IgD-negative memory B cell (primary cell): ENCODE measurements around the gene CKAP4. TPM values are rescaled to one million over a fixed set of nuclear protein-coding genes. Genes with fewer than 3 reads are reported as not detected.
A peak's percentile ranks its signal among the peaks of the same experiment; 100 is the strongest.

ENCODE experiments used
- H3K27ac Mint-ChIP-seq, 3 donors: one replicate each; pipeline ENCODE4 v1.8.0; 2020 to 2022; ENCODE audit warnings: mild to moderate bottlenecking in 3 of 3, mixed read lengths in 3 of 3, moderate library complexity in 1 of 3
- H3K27me3 Mint-ChIP-seq: one replicate; pipeline ENCODE4 v1.8.0; 2021; ENCODE audit warnings: mixed read lengths
- H3K36me3 Mint-ChIP-seq: one replicate; pipeline ENCODE4 v1.8.0; 2020; ENCODE audit warnings: mild to moderate bottlenecking, mixed read lengths
- H3K4me1 Mint-ChIP-seq, 3 donors: one replicate each; pipeline ENCODE4 v1.8.0; 2020 to 2022; ENCODE audit warnings: mixed read lengths in 3 of 3, mild to moderate bottlenecking in 1 of 3
- H3K4me3 Mint-ChIP-seq, 4 donors: one replicate each; pipeline ENCODE4 v1.8.0; 2020 to 2022; ENCODE audit warnings: mild to moderate bottlenecking in 4 of 4, mixed read lengths in 4 of 4, moderate library complexity in 3 of 4
- H3K9me3 Mint-ChIP-seq, 3 donors: one replicate each; pipeline ENCODE4 v1.8.0; 2020 to 2021; ENCODE audit warnings: mixed read lengths in 3 of 3, mild to moderate bottlenecking in 1 of 3
- polyA plus RNA-seq: library from polyadenylated mRNA; unstranded; fragments of 300-500 nt; fragmentation: Illumina TruSeq; gene quantifications from one replicate; pipeline ENCODE4 v1.2.3, GENCODE V29; 2021

The CKAP4 gene
- polyA plus RNA-seq, 1 donor from 2014 or later = 18.8 TPM

DNA sequence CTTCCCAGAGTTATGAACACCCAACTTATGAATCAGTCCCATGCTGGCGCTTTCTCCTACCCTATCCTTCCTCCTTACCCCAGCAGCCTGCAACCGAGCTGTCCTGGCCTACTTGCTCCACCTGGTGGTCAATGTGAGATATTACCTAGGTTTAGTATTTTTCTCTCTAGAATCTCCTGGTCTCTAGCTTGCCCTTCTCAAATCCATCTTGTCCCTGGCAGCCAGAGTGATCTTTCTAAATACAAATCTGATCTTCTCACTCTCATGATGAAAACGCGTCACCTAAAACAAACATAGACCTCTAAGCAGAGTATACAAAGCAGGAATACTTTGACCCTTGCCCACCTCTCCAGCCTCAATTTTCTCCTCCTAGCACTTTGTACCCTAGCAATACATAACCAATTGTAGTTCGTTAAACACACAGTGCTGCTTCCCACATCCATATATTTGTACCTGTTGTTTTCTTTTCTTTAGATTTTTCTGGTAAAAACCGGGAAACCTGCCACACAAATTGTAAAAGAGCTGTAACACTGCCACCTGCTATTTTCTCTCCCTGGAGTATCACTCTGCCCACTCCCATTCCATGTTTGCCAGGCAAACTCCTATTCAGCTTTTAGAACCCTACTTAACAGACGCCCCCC, 34.8 kb upstream of the CKAP4 start:
- Mint-ChIP-seq H3K36me3 (peaks cover 2% of the 10 kb centered on the region), H3K27ac (peak overlapping the region in 1 of 3 donors; percentile 13), H3K27me3 (peaks cover 12% of the 10 kb centered on the region)

DNA sequence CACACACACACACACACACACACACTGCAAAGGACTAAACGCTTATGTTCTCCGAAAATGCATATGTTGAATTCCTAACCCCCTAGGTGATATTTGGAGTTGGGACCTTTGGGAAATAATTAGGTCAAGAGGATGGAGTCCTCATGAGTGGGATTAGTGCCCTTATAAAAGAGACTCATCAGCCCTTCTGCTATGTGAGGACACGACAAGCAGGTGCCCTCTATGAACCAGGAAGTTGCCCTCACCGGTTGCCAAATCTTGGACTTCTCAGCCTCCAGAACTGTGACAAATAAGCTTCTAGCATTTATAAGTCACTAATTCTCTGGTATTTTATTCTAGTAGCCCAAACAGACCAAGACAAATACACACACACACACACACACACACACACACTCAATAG, 34.0 kb upstream of the CKAP4 start:
- H3K27ac Mint-ChIP-seq = no peak overlapping the region
- peaks cover 19 to 36% (median 21%) of the 10 kb centered on the region in 3 donors for H3K4me1 Mint-ChIP-seq
- H3K27me3 Mint-ChIP-seq = peaks cover 12% of the 10 kb centered on the region
- H3K9me3 Mint-ChIP-seq = peaks cover 2 to 4% (median 3%) of the 10 kb centered on the region in 3 donors
- peaks cover 2% of the 10 kb centered on the region for H3K36me3 Mint-ChIP-seq
- no peak overlapping the region for H3K4me3 Mint-ChIP-seq

More for the DNA sequence above, 34.8 kb upstream of the CKAP4 start:
- Mint-ChIP-seq H3K4me3 (no peak overlapping the region), H3K4me1 (peaks cover 19 to 32% (median 23%) of the 10 kb centered on the region in 3 donors), H3K9me3 (peaks cover 2 to 4% (median 3%) of the 10 kb centered on the region in 3 donors)

DNA sequence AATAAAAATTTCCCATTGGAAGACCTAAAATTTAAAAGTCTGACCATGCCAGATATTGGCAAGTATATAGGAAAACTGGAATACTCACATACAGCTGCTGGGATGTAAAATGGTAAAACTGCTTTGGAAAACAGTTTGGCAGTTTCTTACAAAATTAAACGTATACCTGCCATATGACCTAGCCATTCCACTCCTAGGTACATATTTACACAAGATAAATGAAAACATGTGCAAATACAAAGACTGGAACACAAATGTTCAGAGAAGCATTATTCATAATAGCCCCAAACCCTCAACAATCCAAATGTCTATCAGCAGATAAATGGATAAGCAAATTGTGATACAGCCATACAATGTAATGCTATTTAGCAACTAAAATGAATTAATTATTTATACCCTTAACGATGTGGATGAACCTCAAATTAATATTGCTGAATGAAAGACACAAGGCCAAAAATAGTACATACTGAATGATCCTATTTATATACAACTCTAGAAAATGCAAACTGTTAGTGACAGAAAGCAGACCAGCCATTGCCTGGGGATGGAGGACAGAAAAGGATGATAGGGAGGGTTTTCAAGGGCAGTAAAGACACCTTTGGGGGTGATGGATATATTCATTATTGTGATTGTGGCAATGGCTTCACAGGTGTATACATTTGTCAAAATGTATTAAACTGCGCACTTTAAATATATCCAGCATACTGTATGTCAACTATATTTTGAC, 33.4 kb upstream of the CKAP4 start:
- H3K4me1 Mint-ChIP-seq = peaks cover 20 to 38% (median 23%) of the 10 kb centered on the region in 3 donors
- H3K4me3 Mint-ChIP-seq = no peak overlapping the region
- H3K9me3 Mint-ChIP-seq = peaks cover 2 to 4% (median 3%) of the 10 kb centered on the region in 3 donors
- peaks cover 2% of the 10 kb centered on the region for H3K36me3 Mint-ChIP-seq
- no peak overlapping the region for H3K27ac Mint-ChIP-seq
- H3K27me3 Mint-ChIP-seq = peaks cover 12% of the 10 kb centered on the region

DNA sequence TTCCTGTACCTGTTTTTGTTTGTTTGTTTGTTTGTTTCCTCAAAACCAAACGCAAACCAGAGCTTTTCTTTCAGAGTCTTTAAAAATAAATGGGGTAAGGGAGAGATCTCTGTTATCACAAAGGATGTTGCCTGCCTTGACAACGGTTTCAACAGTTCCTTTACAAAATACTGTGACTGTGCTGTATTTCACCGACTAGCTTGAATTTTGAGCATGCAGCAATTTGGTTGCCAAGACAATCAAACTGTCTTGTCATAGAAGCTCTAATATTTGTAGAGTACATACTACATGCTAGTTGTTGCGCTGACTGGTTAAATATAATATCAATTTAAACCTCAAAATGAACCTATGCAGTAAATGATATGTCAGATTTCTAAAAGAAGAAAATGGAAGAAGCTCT, 32.3 kb upstream of the CKAP4 start:
- Mint-ChIP-seq H3K27me3 (peaks cover 8% of the 10 kb centered on the region), H3K4me1 (peaks cover 20 to 38% (median 23%) of the 10 kb centered on the region in 3 donors), H3K36me3 (peaks cover 2% of the 10 kb centered on the region), H3K9me3 (peaks cover 2 to 4% (median 3%) of the 10 kb centered on the region in 3 donors), H3K4me3 (no peak overlapping the region), H3K27ac (no peak overlapping the region)

DNA sequence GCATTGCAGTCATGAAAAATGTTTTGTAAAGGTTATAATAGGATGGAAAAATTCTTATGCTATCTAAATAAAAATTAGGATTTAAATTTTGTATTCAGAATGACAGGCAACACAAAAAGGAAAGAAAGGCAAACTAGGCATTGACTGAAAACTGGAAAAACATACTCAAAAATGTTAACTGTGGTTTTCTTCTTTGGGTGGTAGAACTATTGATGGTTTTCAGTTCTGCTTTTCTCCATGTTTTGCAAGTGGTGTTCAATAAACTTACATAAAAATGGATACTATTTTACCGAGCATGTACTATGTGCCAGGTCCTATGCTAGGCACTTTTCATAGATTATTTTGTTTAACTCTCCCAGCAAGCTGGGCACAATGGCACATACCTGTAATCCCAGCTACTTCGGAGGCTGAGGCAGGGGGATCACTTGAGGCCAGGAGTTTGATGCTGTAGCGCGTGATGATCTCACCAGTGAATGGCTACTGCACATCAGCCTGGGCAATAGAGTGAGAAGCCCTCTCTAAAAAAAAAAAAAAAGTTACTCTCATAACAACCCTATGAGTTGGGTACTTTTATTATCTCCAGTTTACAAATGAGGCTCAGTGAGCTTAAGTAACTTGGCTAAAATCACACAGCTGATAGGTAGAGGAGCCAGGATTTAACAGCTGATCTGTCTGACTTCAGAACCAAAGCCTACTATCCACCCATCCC, 28.4 kb upstream of the CKAP4 start:
- H3K9me3 Mint-ChIP-seq = no peaks in the 10 kb centered on the region
- H3K4me3 Mint-ChIP-seq = peak overlapping the region; percentile 65 to 82 (median 70)
- peaks cover 1% of the 10 kb centered on the region for H3K36me3 Mint-ChIP-seq
- peaks cover 21 to 37% (median 30%) of the 10 kb centered on the region in 3 donors for H3K4me1 Mint-ChIP-seq
- peak overlapping the region in 2 of 3 donors; percentile 51 to 90 for H3K27ac Mint-ChIP-seq
- no peaks in the 10 kb centered on the region for H3K27me3 Mint-ChIP-seq

DNA sequence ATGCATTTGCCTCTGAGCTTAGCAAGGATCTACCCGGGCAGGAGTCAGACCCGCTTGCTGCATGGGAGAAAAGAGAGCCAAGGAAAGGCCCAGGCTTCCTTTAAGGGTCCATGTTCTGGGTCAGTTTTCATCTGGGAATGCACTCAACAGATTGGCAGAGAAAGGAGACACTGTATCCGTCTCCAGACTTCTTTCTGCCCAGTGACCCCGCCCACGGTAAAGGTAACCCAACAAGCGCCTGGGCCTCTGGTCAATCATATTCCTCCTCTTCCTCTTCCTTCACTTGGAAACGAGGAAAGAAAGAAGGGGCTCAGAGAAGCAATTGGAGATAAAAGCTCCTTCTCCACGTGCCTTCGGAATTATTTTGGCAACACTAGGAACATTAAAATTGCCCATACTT, 27.6 kb upstream of the CKAP4 start:
- H3K27me3 Mint-ChIP-seq = peaks cover 3% of the 10 kb centered on the region
- peak overlapping the region in 2 of 4 donors; percentile 82 to 85 for H3K4me3 Mint-ChIP-seq
- H3K9me3 Mint-ChIP-seq = no peaks in the 10 kb centered on the region
- peaks cover 21 to 37% (median 30%) of the 10 kb centered on the region in 3 donors for H3K4me1 Mint-ChIP-seq
- H3K27ac Mint-ChIP-seq = no peak overlapping the region
- peaks cover 1% of the 10 kb centered on the region for H3K36me3 Mint-ChIP-seq

DNA sequence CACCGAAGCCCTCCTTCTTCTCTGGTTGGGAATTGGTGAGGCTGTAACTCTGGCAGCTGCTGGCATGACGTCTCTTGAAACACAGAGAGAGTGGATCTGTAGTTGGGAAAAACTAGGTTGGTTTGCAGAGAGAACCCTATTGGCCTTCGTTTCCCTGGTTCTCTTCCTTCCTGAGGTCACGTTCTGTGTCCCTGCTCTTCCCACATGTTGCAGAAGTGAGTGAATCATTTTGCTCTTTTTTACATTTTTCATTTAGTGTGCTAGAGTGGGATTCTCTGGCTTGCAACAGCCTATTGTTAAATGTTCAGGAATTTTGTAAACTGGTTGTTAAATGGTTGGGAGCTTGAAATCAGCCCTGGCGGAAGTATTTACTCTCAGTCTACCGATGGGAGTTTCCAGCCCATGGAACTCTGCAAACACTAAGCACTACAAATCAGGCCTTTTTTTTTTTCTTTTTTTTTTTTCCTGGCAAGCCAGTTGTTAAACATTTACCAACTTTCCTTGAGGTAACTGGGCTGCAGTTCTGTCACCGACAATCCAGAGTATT, 26.8 kb upstream of the CKAP4 start:
- Mint-ChIP-seq H3K36me3 (peaks cover 1% of the 10 kb centered on the region), H3K27me3 (peaks cover 3% of the 10 kb centered on the region), H3K4me3 (peak overlapping the region in 1 of 4 donors; percentile 85), H3K27ac (no peak overlapping the region), H3K9me3 (no peaks in the 10 kb centered on the region), H3K4me1 (peaks cover 21 to 37% (median 30%) of the 10 kb centered on the region in 3 donors)

DNA sequence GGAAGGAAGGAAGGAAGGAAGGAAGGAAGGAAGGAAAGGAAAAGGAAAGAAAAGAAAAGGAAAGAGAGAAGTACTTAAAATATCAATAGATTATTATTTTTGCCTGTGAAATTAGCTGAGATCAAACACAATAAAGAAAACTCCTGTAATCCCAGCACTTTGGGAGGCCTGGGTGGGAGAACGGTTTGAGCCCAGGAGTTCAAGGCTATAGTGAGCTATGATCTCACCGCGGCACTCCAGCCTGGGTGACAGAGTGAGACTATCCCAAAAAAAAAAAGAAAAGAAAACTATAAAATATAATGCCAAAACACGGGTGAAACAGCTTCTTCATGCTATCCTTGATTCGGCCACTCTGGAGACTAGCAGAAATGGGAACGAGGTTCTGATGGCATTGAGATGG, 26.2 kb upstream of the CKAP4 start:
- H3K27me3 Mint-ChIP-seq = peaks cover 4% of the 10 kb centered on the region
- H3K4me3 Mint-ChIP-seq = no peak overlapping the region
- peaks cover 1% of the 10 kb centered on the region for H3K36me3 Mint-ChIP-seq
- H3K9me3 Mint-ChIP-seq = no peaks in the 10 kb centered on the region
- no peak overlapping the region for H3K27ac Mint-ChIP-seq
- peaks cover 21 to 37% (median 30%) of the 10 kb centered on the region in 3 donors for H3K4me1 Mint-ChIP-seq

DNA sequence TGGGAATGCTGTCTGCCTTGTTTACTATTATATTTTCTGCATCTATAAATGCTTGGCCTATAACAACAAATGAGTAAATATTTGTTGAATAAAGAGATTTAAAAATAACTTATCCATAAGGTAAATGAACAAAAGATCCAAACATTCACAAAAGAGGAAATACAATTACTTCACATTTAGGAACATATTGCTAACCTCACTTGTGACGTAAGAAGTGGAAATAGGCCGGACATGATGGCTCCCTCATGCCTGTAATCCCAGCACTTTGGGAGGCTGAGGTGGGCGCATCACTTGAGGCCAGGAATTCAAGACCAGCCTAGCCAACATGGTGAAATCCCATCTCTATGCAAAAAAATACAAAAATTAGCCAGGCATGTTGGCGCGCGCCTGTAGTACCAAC, 25.7 kb upstream of the CKAP4 start:
- Mint-ChIP-seq H3K36me3 (peaks cover 1% of the 10 kb centered on the region), H3K4me1 (peaks cover 21 to 37% (median 30%) of the 10 kb centered on the region in 3 donors), H3K9me3 (no peaks in the 10 kb centered on the region), H3K27me3 (peaks cover 4% of the 10 kb centered on the region), H3K4me3 (no peak overlapping the region), H3K27ac (no peak overlapping the region)

DNA sequence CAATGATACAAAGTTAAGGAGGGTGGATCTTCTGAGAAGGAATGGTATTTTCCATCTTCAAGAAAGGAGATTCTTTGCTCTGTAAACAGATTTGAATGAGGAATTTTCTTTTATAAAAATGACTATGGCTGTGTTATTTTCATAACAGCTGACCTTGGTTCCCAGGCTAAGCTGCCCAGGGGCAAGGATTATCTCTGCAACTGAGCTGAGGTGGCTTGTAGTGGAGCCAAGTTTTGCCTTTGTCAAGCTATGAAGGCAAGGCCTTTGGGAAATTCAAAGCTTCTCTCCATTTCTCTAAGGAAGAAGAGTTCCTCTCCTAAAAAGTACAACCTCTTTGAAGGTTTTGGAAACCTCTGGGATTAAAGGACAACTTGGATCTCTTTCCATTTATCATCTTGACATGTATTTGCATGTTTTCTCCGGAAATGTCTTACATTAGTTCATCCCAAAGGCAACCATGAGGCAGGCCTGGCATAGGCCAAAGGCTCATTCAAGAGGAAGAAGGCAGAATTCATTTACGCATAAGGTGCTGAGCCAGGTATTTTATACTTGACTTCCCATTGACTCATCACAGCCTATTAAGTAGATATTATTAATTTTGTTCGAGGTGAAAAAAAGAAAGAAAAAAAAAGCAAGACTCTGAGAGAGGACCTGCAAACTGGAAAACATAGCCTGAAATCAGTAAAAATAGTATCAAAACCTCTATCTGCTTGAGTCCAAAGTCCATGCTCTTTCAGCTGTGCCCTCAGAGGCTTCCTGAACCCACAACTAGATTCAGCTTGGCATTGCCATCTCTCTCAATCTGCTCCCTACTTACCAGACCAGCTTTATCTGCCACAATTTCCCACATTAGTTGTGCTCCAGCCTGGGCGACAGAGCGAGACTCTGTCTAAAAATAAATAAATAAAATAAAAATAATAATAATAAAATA, 24.0 kb upstream of the CKAP4 start:
- Mint-ChIP-seq H3K27me3 (peaks cover 7% of the 10 kb centered on the region), H3K4me3 (no peak overlapping the region), H3K9me3 (no peaks in the 10 kb centered on the region), H3K36me3 (peaks cover 4% of the 10 kb centered on the region), H3K4me1 (peaks cover 14 to 29% (median 19%) of the 10 kb centered on the region in 3 donors), H3K27ac (no peak overlapping the region)

DNA sequence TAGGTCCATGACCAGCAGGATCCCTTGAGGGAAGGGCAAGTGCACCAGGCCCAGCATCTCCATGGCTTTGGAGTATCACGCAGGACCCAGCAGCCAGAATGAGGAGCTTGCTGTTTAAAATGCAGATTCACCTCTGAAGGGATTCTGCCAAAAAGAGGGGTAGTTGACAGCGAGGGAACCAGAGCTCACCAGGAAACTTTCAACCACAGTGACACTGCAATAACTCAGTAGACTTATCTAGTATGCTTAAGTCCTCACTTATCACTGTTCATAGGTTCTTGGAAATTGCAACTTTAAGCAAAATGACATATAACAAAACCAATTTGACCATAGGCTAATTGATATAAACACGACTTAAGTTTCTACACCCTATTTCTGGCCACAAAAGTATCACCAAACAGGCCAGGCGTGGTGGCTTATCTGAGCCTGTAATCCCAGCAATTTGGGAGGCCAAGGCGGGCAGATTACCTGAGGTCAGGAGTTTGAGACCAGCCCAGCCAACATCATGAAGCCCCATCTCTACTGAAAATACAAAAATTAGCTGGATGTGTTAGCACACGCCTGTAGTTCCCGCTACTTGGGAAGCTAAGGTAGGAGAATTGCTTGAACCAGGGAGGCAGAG, 21.4 kb upstream of the CKAP4 start:
- H3K9me3 Mint-ChIP-seq = no peaks in the 10 kb centered on the region
- peak overlapping the region in 1 of 3 donors; percentile 23 for H3K27ac Mint-ChIP-seq
- peaks cover 6% of the 10 kb centered on the region for H3K36me3 Mint-ChIP-seq
- peaks cover 0 to 6% (median 5%) of the 10 kb centered on the region in 3 donors for H3K4me1 Mint-ChIP-seq
- peaks cover 7% of the 10 kb centered on the region for H3K27me3 Mint-ChIP-seq
- H3K4me3 Mint-ChIP-seq = no peak overlapping the region

DNA sequence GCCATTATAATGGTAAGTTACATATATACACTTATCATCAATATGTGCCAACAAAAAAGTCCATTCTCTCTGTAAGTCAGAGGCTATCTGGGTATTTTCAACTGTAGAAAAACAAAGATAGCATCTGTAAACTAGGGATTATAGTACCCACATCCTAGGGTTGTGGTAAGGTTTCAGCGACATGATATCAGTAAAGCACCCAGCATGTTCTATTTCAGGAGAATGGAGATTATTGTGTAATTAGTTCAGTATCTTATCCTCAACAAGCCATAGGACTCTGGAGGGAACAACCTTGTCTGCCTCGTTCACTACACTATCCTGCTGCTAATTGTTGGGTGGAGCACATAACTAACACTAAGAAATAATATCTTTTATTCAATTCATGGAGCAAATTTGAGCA, 19.7 kb upstream of the CKAP4 start:
- no peak overlapping the region for H3K27ac Mint-ChIP-seq
- peaks cover 7% of the 10 kb centered on the region for H3K36me3 Mint-ChIP-seq
- H3K9me3 Mint-ChIP-seq = no peaks in the 10 kb centered on the region
- H3K4me3 Mint-ChIP-seq = no peak overlapping the region
- peaks cover 7% of the 10 kb centered on the region for H3K27me3 Mint-ChIP-seq
- H3K4me1 Mint-ChIP-seq = peaks cover 0 to 5% (median 2%) of the 10 kb centered on the region in 3 donors

DNA sequence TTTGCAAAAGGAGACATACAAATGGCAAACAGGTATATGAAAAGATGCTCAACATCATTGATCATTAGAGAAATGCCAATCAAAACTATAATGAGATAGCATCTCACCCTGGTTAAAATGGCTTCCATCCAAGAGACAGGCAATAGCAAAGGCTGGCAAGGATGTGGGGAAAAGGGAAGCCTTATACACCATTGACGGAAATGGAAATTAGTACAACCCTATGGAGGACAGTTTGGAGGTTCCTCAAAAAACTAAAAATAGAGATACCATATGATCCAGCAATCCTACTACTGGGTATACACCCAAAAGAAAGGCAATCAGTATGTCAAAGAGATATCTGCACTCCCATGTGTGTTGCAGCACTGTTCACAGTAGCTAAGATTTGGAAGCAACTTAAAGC, 17.3 kb upstream of the CKAP4 start:
- H3K4me1 Mint-ChIP-seq = peaks cover 0 to 5% (median 4%) of the 10 kb centered on the region in 3 donors
- H3K4me3 Mint-ChIP-seq = no peak overlapping the region
- H3K9me3 Mint-ChIP-seq = no peaks in the 10 kb centered on the region
- no peak overlapping the region for H3K27ac Mint-ChIP-seq
- peaks cover 7% of the 10 kb centered on the region for H3K36me3 Mint-ChIP-seq
- peaks cover 4% of the 10 kb centered on the region for H3K27me3 Mint-ChIP-seq

DNA sequence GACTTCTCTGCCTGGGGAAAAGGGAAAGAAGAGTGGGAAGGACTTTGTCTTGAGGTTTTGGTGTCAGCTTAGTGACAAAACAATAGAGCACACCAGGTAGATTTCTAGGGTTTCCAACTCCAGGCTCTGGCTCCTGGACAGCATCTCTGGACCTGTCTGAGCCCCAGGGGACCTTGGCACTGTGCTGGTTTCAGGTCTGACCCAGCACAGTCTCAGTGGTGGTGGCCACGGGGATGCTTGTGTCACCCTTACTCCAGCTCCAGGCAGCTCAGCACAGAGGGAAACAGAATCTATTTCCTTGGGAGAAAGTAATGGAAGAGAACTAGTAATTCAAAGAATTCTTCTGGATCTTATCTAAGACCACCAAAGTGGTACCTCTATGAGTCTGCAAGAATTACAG, 11.1 kb upstream of the CKAP4 start:
- Mint-ChIP-seq H3K36me3 (peaks cover 3% of the 10 kb centered on the region), H3K4me3 (no peak overlapping the region), H3K9me3 (no peaks in the 10 kb centered on the region), H3K27ac (no peak overlapping the region), H3K27me3 (no peaks in the 10 kb centered on the region), H3K4me1 (peaks cover 0 to 5% (median 2%) of the 10 kb centered on the region in 3 donors)
